ENCODE measurements around the gene GRK1. TPM values are rescaled to one million over a fixed set of nuclear protein-coding genes. Genes with fewer than 3 reads are reported as not detected.

The GRK1 gene
- total RNA-seq, 2 experiments from 2014 or later = not detected

- Histone ChIP-seq H3K79me2 (ENCODE audit: insufficient read depth, low read depth, low read length) (no peaks in the 10 kb centered on the region; the same call in 1 of the 2 replicates), H3K36me3 (ENCODE audit: insufficient read depth, low read length) (peaks cover 65% of the 10 kb centered on the region), H3K4me3 (ENCODE audit: low read depth, low read length, poor library complexity, severe bottlenecking) (no peak overlapping the region), H3K9me3 (ENCODE audit: low read length) (no peaks in the 10 kb centered on the region), H4K20me1 (ENCODE audit: insufficient read depth, low read length) (no peaks in the 10 kb centered on the region; the same call in 1 of the 2 replicates), H2AFZ (ENCODE audit: low read length) (no peak overlapping the region), H3K4me1 (ENCODE audit: insufficient read depth, low read length, poor library complexity, severe bottlenecking) (no peaks in the 10 kb centered on the region), H3K4me2 (ENCODE audit: low read length) (no peak overlapping the region), H3K27ac (ENCODE audit: low read depth, low read length, poor library complexity, severe bottlenecking) (no peak overlapping the region), H3K9me2 (ENCODE audit: insufficient read depth, low read length) (no peaks in the 10 kb centered on the region)
- DNase-seq (ENCODE audit: low spot score) = no peak
- intact Hi-C loops (cut with micrococcal nuclease; ENCODE audit: unreplicated experiment) = no loop called here
- CTCF ChIA-PET (ENCODE audit: unreplicated experiment) = no interaction called here
- no peak for TF ChIP-seq CTCF (conservative IDR thresholded peaks at IDR 0.05; ENCODE audit: low read length)
- no TSS peak for BruUV-seq (replicated peaks)
- POLR2A ChIA-PET = no interaction called here
Measured at GRCh38 chr13:113628291-113629270, 38.4 kb upstream of the GRK1 start.

DNA sequence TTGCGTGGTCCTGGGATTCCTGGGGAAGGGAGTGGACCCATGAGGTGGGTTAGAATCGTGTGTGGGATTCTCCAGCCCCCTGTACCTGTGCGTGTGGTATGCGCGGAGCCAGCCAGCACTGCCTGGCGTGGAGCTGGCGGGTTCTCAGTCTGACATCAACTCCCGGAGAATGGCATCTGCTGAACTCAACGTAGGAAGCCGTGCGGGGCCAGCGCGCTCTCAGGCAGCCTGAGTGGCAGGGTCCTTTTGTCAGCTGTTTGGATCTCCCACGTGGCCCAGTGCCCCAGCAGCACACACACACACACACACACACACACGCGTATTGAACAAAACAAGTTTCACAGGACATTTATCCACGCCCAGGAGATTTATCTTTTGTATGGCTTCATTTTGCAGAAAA, 37.2 kb upstream of the GRK1 start:
- Histone ChIP-seq H3K9me3 (ENCODE audit: low read length) (no peaks in the 10 kb centered on the region), H2AFZ (ENCODE audit: low read length) (no peak overlapping the region), H4K20me1 (ENCODE audit: insufficient read depth, low read length) (no peaks in the 10 kb centered on the region; the same call in 1 of the 2 replicates), H3K4me2 (ENCODE audit: low read length) (no peak overlapping the region), H3K9me2 (ENCODE audit: insufficient read depth, low read length) (no peaks in the 10 kb centered on the region), H3K27ac (ENCODE audit: low read depth, low read length, poor library complexity, severe bottlenecking) (no peak overlapping the region), H3K79me2 (ENCODE audit: insufficient read depth, low read depth, low read length) (no peaks in the 10 kb centered on the region; the same call in 1 of the 2 replicates), H3K4me3 (ENCODE audit: low read depth, low read length, poor library complexity, severe bottlenecking) (no peak overlapping the region), H3K36me3 (ENCODE audit: insufficient read depth, low read length) (peaks cover 66% of the 10 kb centered on the region), H3K4me1 (ENCODE audit: insufficient read depth, low read length, poor library complexity, severe bottlenecking) (no peaks in the 10 kb centered on the region)
- ChIA-PET POLR2A (no interaction called here), CTCF (ENCODE audit: unreplicated experiment) (no interaction called here)
- no peak for DNase-seq (ENCODE audit: low spot score)
- TF ChIP-seq CTCF (conservative IDR thresholded peaks at IDR 0.05; ENCODE audit: low read length) = no peak
- no peak for TF ChIP-seq EZH2phosphoT487 (IDR thresholded peaks at IDR 0.05; ENCODE audit: borderline replicate concordance, low read depth, low read length)
- intact Hi-C loops (cut with micrococcal nuclease; ENCODE audit: unreplicated experiment) = no loop called here
- BruUV-seq (replicated peaks) = no TSS peak

DNA sequence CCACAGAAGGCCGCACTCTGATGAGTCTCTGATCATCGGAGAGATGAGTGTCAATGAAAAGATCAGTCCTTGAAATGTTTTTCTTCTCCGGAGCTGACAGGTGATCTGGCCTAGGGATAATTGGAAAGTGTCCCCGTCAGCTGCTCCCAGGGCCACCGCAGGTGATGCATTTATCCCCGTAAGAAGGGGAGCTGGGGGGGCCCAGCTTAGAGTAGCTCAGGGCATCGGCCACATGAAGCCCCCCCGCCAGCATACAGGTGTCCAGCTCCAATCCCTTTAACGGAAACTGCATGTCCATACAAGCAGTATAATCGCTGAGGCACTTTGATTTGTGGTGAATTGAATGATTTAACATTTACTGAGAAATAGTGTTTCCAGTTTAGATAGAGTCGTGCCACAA, 36.7 kb upstream of the GRK1 start:
- Histone ChIP-seq H3K36me3 (ENCODE audit: insufficient read depth, low read length) (peaks cover 70% of the 10 kb centered on the region), H3K4me2 (ENCODE audit: low read length) (no peak overlapping the region), H3K4me1 (ENCODE audit: insufficient read depth, low read length, poor library complexity, severe bottlenecking) (no peaks in the 10 kb centered on the region), H2AFZ (ENCODE audit: low read length) (no peak overlapping the region), H4K20me1 (ENCODE audit: insufficient read depth, low read length) (no peaks in the 10 kb centered on the region; the same call in 1 of the 2 replicates), H3K27ac (ENCODE audit: low read depth, low read length, poor library complexity, severe bottlenecking) (no peak overlapping the region), H3K9me3 (ENCODE audit: low read length) (no peaks in the 10 kb centered on the region), H3K79me2 (ENCODE audit: insufficient read depth, low read depth, low read length) (no peaks in the 10 kb centered on the region; the same call in 1 of the 2 replicates), H3K4me3 (ENCODE audit: low read depth, low read length, poor library complexity, severe bottlenecking) (no peak overlapping the region), H3K9me2 (ENCODE audit: insufficient read depth, low read length) (no peaks in the 10 kb centered on the region)
- POLR2A ChIA-PET = no interaction called here
- no peak for DNase-seq (ENCODE audit: low spot score)
- intact Hi-C loops (cut with micrococcal nuclease; ENCODE audit: unreplicated experiment) = no loop called here
- no TSS peak for BruUV-seq (replicated peaks)
- CTCF ChIA-PET (ENCODE audit: unreplicated experiment) = no interaction called here
- TF ChIP-seq EZH2phosphoT487 (IDR thresholded peaks at IDR 0.05; ENCODE audit: borderline replicate concordance, low read depth, low read length) (no peak), CTCF (conservative IDR thresholded peaks at IDR 0.05; ENCODE audit: low read length) (no peak)
